ACC112 (cell line): ENCODE data around the gene MYOCD.

Experiments
- H2AFZ ChIP-seq: fragments of 200-600 bp; sonication (generic); one replicate; pipeline ENCODE4 v1.6.0; 2017; ENCODE audit warnings: antibody characterized with exemption, low read length; ENCODE audit not compliant: unreplicated experiment
- H3K27ac ChIP-seq: fragments of 200-600 bp; sonication (generic); 2 replicates; pipeline ENCODE4 v1.5.1; 2014; ENCODE audit warnings: low read depth, mild to moderate bottlenecking, antibody characterized with exemption, low read length, moderate library complexity
- H3K27me3 ChIP-seq: fragments of 200-600 bp; sonication (generic); 2 replicates; pipeline ENCODE4 v1.6.1; 2014; ENCODE audit warnings: mild to moderate bottlenecking, antibody characterized with exemption, low read length, moderate library complexity, mixed read lengths; ENCODE audit not compliant: insufficient read depth
- H3K36me3 ChIP-seq: fragments of 200-600 bp; sonication (generic); 2 replicates; pipeline ENCODE4 v1.6.1; 2016; ENCODE audit warnings: mild to moderate bottlenecking, antibody characterized with exemption, low read length, moderate library complexity, mixed read lengths; ENCODE audit not compliant: insufficient read depth
- H3K4me1 ChIP-seq: fragments of 200-600 bp; sonication (generic); one replicate; pipeline ENCODE4 v1.6.1; 2016; ENCODE audit warnings: low read length, mixed read lengths; ENCODE audit not compliant: insufficient read depth, unreplicated experiment, control insufficient read depth
- H3K4me3 ChIP-seq: fragments of 200-600 bp; sonication (generic); 2 replicates; pipeline ENCODE4 v1.5.1; 2014; ENCODE audit warnings: mild to moderate bottlenecking, low read depth, low read length
- H3K79me2 ChIP-seq: fragments of 200-600 bp; sonication (generic); one replicate; pipeline ENCODE4 v1.6.0; 2016; ENCODE audit warnings: low read length; ENCODE audit not compliant: control insufficient read depth, unreplicated experiment, insufficient read depth

MYOCD gene

DNA sequence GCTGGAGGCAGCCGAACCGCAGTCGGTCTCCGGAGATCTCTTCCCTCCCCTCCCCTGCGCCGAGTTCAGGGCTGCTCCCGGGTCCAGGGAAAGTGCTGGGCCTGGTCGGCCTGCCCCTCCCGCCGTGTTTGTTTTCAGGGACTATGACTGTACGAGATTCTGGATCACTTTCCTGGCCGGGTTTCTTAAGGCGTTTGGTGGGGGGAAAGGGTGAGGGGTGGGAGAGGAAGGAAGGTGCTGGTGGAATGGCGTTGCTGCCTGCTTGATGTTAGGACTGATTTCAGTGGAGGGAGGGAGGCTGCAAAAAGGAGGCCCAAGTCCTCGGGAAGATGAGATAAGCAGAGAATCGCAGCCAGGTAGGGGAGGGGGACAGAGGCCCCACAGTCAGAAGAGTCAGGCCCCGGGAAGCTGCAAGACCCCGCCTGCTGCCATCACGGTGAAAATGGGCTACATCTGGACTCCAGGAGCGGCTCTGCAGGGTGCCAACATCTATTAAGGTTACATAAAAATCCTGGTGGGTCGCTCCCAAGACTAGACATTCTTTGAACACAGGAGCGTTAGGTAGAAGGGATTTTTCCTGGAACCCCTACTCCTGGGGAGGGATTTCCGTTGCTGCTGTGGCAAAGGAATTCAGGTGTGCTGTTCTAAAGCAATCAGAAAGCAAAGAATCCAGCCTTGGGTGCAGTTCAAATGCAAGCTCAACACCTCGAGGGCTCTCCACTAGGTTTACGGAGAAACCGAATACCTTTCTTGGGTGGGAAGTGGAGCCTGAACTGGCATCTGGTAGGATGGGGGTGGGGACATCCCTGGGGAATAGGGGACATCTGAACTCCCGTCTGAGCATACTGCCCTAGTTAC, 124.8 kb downstream of the MYOCD start:
- Histone ChIP-seq H2AFZ (peak overlapping the region; percentile 86), H3K36me3 (no peaks in the 10 kb centered on the region), H3K27me3 (peaks cover 58% of the 10 kb centered on the region), H3K79me2 (no peaks in the 10 kb centered on the region), H3K4me3 (peak overlapping the region; percentile 84), H3K27ac (no peak overlapping the region), H3K4me1 (no peaks in the 10 kb centered on the region)

DNA sequence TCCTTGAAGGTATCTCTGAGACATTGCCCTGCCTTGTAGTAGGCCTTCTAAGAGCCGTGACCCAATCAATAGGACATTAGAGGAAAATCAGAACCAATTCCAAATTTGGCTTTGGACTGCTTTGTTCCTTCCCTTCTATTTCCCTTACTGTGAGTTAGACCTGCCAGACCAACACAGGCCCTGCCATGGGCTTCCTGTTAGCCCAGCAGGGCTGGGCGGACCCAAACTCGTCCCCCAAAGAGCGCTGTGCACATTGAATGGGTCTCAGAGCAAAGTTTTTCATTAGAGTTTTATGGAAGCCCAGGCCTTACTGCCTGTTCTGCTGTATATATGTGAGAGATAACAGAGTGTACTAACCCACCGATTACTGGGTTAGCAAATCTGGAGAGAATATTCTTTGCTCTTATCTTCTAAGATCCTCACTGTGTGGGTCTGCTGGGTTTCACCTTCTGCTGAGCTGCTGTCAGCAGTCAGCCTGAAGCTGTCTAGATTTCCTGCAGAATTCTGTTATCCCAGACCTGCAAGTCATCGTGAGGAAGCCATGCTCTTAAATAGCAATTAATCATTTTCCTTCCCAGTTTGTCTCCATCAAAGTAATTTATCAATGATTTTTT, 129.3 kb downstream of the MYOCD start:
- no peaks in the 10 kb centered on the region for H3K79me2 ChIP-seq
- H3K27ac ChIP-seq: no peak overlapping the region
- H3K4me1 ChIP-seq: no peaks in the 10 kb centered on the region
- H3K4me3 ChIP-seq: no peak overlapping the region
- no peak overlapping the region for H2AFZ ChIP-seq
- H3K27me3 ChIP-seq: peaks cover 27% of the 10 kb centered on the region; the same call in 1 of the 2 replicates
- no peaks in the 10 kb centered on the region for H3K36me3 ChIP-seq

DNA sequence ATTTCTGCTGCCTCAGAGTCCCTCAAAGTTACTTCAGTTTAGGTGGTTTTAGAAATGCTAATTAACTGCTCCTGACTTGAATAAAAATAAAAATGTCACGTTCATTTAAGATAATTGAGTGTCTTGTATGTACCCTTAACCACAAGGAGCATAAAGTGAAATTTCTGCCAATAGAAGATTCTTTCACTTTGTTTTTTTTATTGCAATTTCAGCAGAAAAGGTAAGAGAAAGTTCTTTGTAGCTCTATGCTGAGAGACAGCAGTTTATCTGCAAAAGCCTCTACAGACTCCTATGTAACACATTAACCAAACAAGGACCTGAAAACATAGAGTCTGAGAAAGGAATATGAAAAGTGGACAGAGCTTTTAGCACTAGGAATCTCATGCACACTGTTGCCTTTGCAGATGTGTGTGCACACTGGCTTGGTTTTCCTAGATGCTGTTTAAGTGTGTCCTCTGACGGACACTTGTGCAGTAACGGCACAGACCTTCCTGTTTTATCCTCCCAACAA, 135.2 kb downstream of the MYOCD start:
- H3K36me3 ChIP-seq: no peaks in the 10 kb centered on the region
- H3K79me2 ChIP-seq: no peaks in the 10 kb centered on the region

DNA sequence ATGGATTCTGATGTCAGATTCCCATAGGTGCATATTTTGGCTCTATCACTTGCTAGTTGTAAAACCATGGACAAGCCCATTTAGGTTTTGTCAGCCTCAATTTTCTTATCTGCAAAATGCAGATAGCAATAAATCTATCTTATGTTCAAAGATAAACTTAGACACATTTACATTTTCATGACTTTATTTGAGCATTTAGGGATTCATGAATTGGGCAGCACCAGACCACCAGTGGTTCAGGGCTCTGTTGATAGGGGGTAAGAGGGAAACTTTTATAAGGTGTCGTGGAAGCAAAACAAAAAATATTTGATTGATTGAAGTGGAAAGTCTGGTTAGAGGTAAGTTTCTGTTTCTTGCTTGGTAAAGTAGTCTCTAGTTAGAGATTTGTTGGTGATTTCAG, 140.9 kb downstream of the MYOCD start:
- H3K4me3 ChIP-seq: no peak overlapping the region
- H3K27me3 ChIP-seq: no peaks in the 10 kb centered on the region
- no peaks in the 10 kb centered on the region for H3K36me3 ChIP-seq
- no peak overlapping the region for H3K27ac ChIP-seq
- no peaks in the 10 kb centered on the region for H3K4me1 ChIP-seq
- no peaks in the 10 kb centered on the region for H3K79me2 ChIP-seq
- H2AFZ ChIP-seq: no peak overlapping the region

More for the DNA sequence above, 135.2 kb downstream of the MYOCD start:
- H3K27me3 ChIP-seq: no peaks in the 10 kb centered on the region
- no peak overlapping the region for H3K4me3 ChIP-seq
- no peaks in the 10 kb centered on the region for H3K4me1 ChIP-seq
- no peak overlapping the region for H3K27ac ChIP-seq
- H2AFZ ChIP-seq: no peak overlapping the region

- Histone ChIP-seq H3K27me3 (no peaks in the 10 kb centered on the region), H3K79me2 (no peaks in the 10 kb centered on the region), H3K4me1 (no peaks in the 10 kb centered on the region), H3K4me3 (no peak overlapping the region), H3K27ac (no peak overlapping the region), H2AFZ (no peak overlapping the region), H3K36me3 (no peaks in the 10 kb centered on the region)
These were observed 143.0 kb downstream of the MYOCD start for GRCh38 chr17:12808723-12809122.

- Histone ChIP-seq H3K4me1 (no peaks in the 10 kb centered on the region), H3K79me2 (no peaks in the 10 kb centered on the region), H3K36me3 (no peaks in the 10 kb centered on the region), H3K27me3 (no peaks in the 10 kb centered on the region), H2AFZ (no peak overlapping the region), H3K27ac (no peak overlapping the region), H3K4me3 (no peak overlapping the region)
These were observed 147.2 kb downstream of the MYOCD start for GRCh38 chr17:12812877-12813276.

DNA sequence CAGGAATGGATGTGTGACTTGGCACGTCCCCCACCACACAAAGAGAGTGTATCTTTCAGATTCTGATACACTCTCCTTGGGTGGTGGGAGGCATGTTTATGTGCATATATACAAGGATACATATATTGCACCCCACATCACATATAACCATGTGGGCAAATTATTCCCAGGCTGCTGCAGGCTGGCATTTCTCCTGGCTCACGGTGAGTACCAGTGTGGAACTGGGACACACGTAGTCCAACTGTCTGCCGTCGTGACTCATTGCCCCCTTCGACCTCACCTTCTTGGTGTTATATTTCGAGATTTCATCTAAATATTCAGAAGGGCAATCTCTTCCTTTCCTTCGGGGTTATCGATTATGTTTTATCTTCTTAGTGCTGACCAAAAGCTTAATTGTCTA, 148.0 kb downstream of the MYOCD start:
- no peaks in the 10 kb centered on the region for H3K27me3 ChIP-seq
- H3K27ac ChIP-seq: no peak overlapping the region
- no peaks in the 10 kb centered on the region for H3K4me1 ChIP-seq
- H2AFZ ChIP-seq: no peak overlapping the region
- no peak overlapping the region for H3K4me3 ChIP-seq
- H3K79me2 ChIP-seq: no peaks in the 10 kb centered on the region
- H3K36me3 ChIP-seq: no peaks in the 10 kb centered on the region

- no peak overlapping the region for H2AFZ ChIP-seq
- no peak overlapping the region for H3K4me3 ChIP-seq
- no peaks in the 10 kb centered on the region for H3K36me3 ChIP-seq
- no peaks in the 10 kb centered on the region for H3K4me1 ChIP-seq
- H3K27ac ChIP-seq: no peak overlapping the region
- no peaks in the 10 kb centered on the region for H3K79me2 ChIP-seq
- H3K27me3 ChIP-seq: no peaks in the 10 kb centered on the region
These were observed 149.0 kb downstream of the MYOCD start for GRCh38 chr17:12814718-12815117.

GRCh38 chr17:12815642-12816141, 150.0 kb downstream of the MYOCD start:
- Histone ChIP-seq H3K4me1 (peaks cover 2% of the 10 kb centered on the region), H3K36me3 (no peaks in the 10 kb centered on the region), H3K27me3 (no peaks in the 10 kb centered on the region), H2AFZ (no peak overlapping the region), H3K27ac (no peak overlapping the region), H3K79me2 (no peaks in the 10 kb centered on the region), H3K4me3 (no peak overlapping the region)
